Measurements from ENCODE around the gene NRCAM. TPM values are rescaled to one million over a fixed set of nuclear protein-coding genes. Genes with fewer than 3 reads are reported as not detected.

The NRCAM gene
- total RNA-seq, 1 experiment from 2014 or later, result 2.7 TPM

GRCh38 chr7:108479751-108480150, 23.5 kb upstream of the NRCAM start (continued):
- TF ChIP-seq ZNF532 (CRISPR knock-in tag; IDR thresholded peaks at IDR 0.05; ENCODE audit: borderline replicate concordance) (no peak), AFF4 (CRISPR knock-in tag; IDR thresholded peaks at IDR 0.05; ENCODE audit: borderline replicate concordance) (no peak)

- H3K4me3 Mint-ChIP-seq, result no peak overlapping the region
- ChIA-PET CTCF (interaction anchor here (2.0 kb wide), 1 partner anchor 18 kb away, joined by 8 read pairs; no protein-coding TSS in a partner anchor), POLR2A (no interaction called here)
- H3K36me3 Mint-ChIP-seq, result no peaks in the 10 kb centered on the region
- DNase-seq (ENCODE audit: low spot score) (no peak), ATAC-seq (no peak)
- H3K27ac Mint-ChIP-seq, result no peak overlapping the region
- no peaks in the 10 kb centered on the region for H3K9me3 Mint-ChIP-seq
- H3K27me3 Mint-ChIP-seq (ENCODE audit: low read depth), result no peaks in the 10 kb centered on the region
- H3K4me1 Mint-ChIP-seq, result peaks cover 7% of the 10 kb centered on the region; the same call in 1 of the 2 replicates
- TF ChIP-seq CBFB (CRISPR knock-in tag; IDR thresholded peaks at IDR 0.05; ENCODE audit: low read depth) (no peak), ZNF232 (CRISPR knock-in tag; IDR thresholded peaks at IDR 0.05) (no peak), ZNF281 (CRISPR knock-in tag; IDR thresholded peaks at IDR 0.05) (no peak), ZNF138 (CRISPR knock-in tag; conservative IDR thresholded peaks at IDR 0.05) (no peak), E2F5 (CRISPR knock-in tag; IDR thresholded peaks at IDR 0.05) (no peak), E2F4 (CRISPR knock-in tag; IDR thresholded peaks at IDR 0.05; ENCODE audit: borderline replicate concordance, low read depth) (no peak), NFYB (CRISPR knock-in tag; conservative IDR thresholded peaks at IDR 0.05; ENCODE audit: low read depth) (no peak), ZBTB43 (CRISPR knock-in tag; IDR thresholded peaks at IDR 0.05) (no peak), SOX15 (CRISPR knock-in tag; IDR thresholded peaks at IDR 0.05) (no peak), SP1 (CRISPR knock-in tag; conservative IDR thresholded peaks at IDR 0.05) (no peak), CTCF (IDR thresholded peaks at IDR 0.05) (no peak), FOXJ3 (CRISPR knock-in tag; IDR thresholded peaks at IDR 0.05; ENCODE audit: borderline replicate concordance) (no peak), ZNF219 (CRISPR knock-in tag; IDR thresholded peaks at IDR 0.05; ENCODE audit: borderline replicate concordance) (no peak), GTF2I (CRISPR knock-in tag; conservative IDR thresholded peaks at IDR 0.05) (no peak), ELF4 (CRISPR knock-in tag; IDR thresholded peaks at IDR 0.05; ENCODE audit: low read depth) (no peak), JAZF1 (CRISPR knock-in tag; IDR thresholded peaks at IDR 0.05) (no peak), SMAD3 (CRISPR knock-in tag; IDR thresholded peaks at IDR 0.05; ENCODE audit: borderline replicate concordance) (no peak), CREM (CRISPR knock-in tag; IDR thresholded peaks at IDR 0.05) (no peak), NR1H2 (CRISPR knock-in tag; IDR thresholded peaks at IDR 0.05) (no peak)
Measured at GRCh38 chr7:108479118-108479517, 22.9 kb upstream of the NRCAM start.
